Measurements from ENCODE around the gene RTN4. TPM values are rescaled to one million over a fixed set of nuclear protein-coding genes. Genes with fewer than 3 reads are reported as not detected.
"Not testable (repeated sequence)": the region's sequence is repeated elsewhere in the genome, so short reads cannot be mapped to it uniquely, and the experiment has no call there.

The RTN4 gene
- polyA plus RNA-seq, 3 donors from 2014 or later, result 75.8 to 173 (median 152) TPM

- no peaks in the 10 kb centered on the region for H3K4me1 Mint-ChIP-seq
- peaks cover 0 to 1% (median 0%) of the 10 kb centered on the region in 6 donors for H3K9me3 Mint-ChIP-seq
- H3K36me3 Mint-ChIP-seq, result no peaks in the 10 kb centered on the region
- H3K27ac Mint-ChIP-seq, result no peak overlapping the region
- no peak for DNase-seq
- no peaks in the 10 kb centered on the region for H3K27me3 Mint-ChIP-seq (ENCODE audit: low read depth in 3 of 3)
- H3K4me3 Mint-ChIP-seq, result no peak overlapping the region
These were observed 35.1 kb upstream of the RTN4 start for GRCh38 chr2:55085113-55086040.

DNA sequence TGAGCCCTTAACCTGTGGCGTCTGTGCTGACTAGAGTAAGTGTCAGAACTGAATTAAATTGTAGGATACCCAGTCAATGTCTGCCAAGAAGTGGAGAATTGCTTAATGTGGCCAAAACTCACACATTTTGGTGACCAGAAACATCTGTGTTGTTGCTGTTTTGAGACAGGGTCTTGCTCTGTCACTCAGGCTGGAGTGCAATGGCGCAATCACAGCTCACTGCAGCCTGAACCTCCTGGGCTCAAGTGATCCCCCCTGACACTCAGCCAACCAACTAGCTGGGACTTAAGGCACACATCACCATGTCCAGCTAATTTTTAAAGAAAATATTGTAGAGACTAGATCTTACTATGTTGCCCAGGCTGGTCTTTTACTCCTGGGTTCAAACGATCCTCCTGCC is 34.4 kb upstream of the RTN4 start:
- Mint-ChIP-seq H3K4me1 (no peaks in the 10 kb centered on the region), H3K27ac (no peak overlapping the region), H3K4me3 (no peak overlapping the region), H3K9me3 (peaks cover 0 to 2% (median 0%) of the 10 kb centered on the region in 6 donors), H3K27me3 (ENCODE audit: low read depth in 3 of 3) (no peaks in the 10 kb centered on the region), H3K36me3 (no peaks in the 10 kb centered on the region)
- no peak for DNase-seq

DNA sequence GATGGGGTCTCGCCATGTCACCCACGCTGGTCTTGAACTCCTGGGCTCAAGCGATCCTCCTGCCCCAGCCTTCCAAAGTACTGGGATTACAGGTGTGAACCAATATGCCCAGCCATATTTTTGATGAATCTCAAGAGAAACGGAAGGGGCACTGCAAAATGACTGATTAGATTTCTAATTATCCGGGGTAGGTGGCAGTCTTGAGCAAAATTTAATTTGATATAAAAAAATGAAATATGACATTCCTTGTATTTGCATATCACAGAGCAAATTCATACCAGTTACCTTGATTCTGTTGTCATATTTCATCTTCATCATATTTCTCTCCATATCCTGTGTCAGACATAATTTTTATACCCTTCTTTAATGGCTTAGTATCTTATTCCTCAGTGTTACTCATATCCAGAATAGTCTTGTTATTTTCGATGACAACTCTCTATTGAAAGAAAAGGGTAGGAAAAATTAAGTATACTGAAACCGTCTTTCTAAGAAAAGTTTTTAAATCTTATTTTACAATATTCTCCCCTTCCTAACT is 30.0 kb upstream of the RTN4 start:
- Mint-ChIP-seq H3K4me3 (no peak overlapping the region), H3K36me3 (no peaks in the 10 kb centered on the region), H3K27ac (no peak overlapping the region), H3K9me3 (peaks cover 0 to 4% (median 0%) of the 10 kb centered on the region in 6 donors), H3K27me3 (ENCODE audit: low read depth in 3 of 3) (peaks cover 0 to 4% (median 0%) of the 10 kb centered on the region in 3 donors), H3K4me1 (no peaks in the 10 kb centered on the region)
- no peak for DNase-seq

GRCh38 chr2:55078956-55079355 is 28.7 kb upstream of the RTN4 start:
- H3K4me3 Mint-ChIP-seq, result no peak overlapping the region
- no peaks in the 10 kb centered on the region for H3K4me1 Mint-ChIP-seq
- no peak for DNase-seq
- H3K27me3 Mint-ChIP-seq (ENCODE audit: low read depth in 3 of 3), result peaks cover 0 to 4% (median 0%) of the 10 kb centered on the region in 3 donors
- no peaks in the 10 kb centered on the region for H3K36me3 Mint-ChIP-seq
- no peak overlapping the region for H3K27ac Mint-ChIP-seq
- peaks cover 0 to 4% (median 0%) of the 10 kb centered on the region in 6 donors for H3K9me3 Mint-ChIP-seq

GRCh38 chr2:55076721-55077120 is 26.5 kb upstream of the RTN4 start:
- Mint-ChIP-seq H3K27ac (no peak overlapping the region), H3K4me1 (no peaks in the 10 kb centered on the region), H3K9me3 (peaks cover 0 to 4% (median 0%) of the 10 kb centered on the region in 6 donors), H3K27me3 (ENCODE audit: low read depth in 3 of 3) (peaks cover 2 to 4% (median 4%) of the 10 kb centered on the region in 3 donors), H3K4me3 (no peak overlapping the region), H3K36me3 (no peaks in the 10 kb centered on the region)
- DNase-seq, result no peak

GRCh38 chr2:55076019-55076418 is 25.8 kb upstream of the RTN4 start:
- H3K4me3 Mint-ChIP-seq; DNase-seq; H3K27me3 Mint-ChIP-seq (ENCODE audit: low read depth in 3 of 3); H3K4me1 Mint-ChIP-seq; H3K27ac Mint-ChIP-seq; H3K9me3 Mint-ChIP-seq; H3K36me3 Mint-ChIP-seq: not testable (repeated sequence)

DNA sequence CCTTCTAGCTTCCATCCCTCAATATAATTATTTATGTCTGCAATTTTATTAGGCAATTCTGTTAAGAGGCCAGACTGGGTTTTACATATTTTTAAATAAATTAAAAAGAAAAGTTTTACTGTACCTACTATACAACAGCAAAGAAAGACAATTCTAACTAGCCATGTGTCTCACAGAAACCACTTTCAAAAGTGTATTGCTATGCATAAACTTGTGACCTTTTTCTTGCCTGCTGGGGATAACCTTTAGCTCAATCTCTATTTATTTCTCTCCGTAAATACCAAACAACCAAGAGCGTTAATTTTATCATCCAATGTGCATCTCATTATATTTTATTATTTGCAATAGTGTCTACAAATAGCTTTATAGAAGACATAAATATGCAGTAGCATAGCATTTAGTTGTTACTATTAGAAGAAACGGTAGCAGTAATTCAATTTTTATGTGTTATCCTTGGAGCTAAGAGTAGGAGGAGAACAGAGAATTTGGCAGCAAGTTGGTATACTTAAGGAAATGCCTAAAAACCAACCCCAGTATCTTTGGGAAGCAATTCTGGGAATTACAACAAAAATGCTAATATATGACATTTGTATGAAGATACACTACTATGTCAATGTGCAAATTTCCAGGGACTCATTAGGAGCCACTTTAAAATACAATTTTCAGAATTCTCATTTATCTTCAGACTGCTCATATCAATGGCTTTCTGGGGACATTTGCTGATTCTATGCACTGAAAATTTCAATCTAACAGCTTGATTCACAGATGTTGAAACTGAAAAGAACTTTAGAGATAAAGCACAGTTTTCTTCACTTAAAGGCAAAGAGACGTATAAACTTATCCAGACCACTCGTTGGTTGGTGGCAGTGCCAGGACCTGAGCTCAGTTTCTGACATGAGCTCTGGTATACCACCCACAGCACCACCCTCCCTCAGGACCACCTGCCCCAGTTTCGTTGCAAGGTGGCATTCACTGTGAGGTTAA is 23.0 kb upstream of the RTN4 start:
- Mint-ChIP-seq H3K4me3 (no peak overlapping the region), H3K27me3 (ENCODE audit: low read depth in 3 of 3) (peaks cover 0 to 4% (median 2%) of the 10 kb centered on the region in 3 donors)

DNA sequence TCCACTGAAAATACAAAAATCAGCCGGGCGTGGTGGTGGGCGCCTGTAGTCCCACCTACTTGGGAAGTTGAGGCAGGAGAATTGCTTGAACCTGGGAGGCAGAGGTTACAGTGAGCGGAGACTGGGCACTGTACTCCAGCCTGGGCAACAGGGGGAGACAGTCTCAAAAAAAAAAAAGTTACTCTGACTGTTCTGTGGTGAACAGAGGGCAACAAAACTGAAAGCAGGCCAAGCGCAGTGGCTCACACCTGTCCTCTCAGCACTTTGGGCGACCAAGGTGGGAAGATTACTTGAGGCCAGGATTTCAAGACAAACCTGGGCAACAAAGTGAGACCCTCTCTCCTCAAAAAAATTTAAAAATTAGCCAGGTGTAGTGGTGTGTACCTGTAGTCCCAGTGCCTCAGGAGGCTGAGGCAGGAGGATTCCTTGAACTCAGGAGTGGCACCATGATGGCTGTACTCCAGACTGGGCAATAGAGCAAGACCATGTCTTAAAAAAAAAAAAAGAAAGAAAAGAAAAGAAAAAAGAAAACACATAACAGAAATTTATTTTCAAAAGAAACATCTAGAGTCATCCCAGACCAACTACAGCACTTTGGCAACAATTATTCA is 13.6 kb upstream of the RTN4 start:
- H3K4me1 Mint-ChIP-seq, result peaks cover 0 to 3% of the 10 kb centered on the region in 2 donors
- DNase-seq, result no peak

More for the DNA sequence above, 23.0 kb upstream of the RTN4 start:
- Mint-ChIP-seq H3K27ac (no peak overlapping the region), H3K36me3 (no peaks in the 10 kb centered on the region), H3K4me1 (no peaks in the 10 kb centered on the region), H3K9me3 (peaks cover 0 to 3% (median 0%) of the 10 kb centered on the region in 6 donors)
- no peak for DNase-seq

DNA sequence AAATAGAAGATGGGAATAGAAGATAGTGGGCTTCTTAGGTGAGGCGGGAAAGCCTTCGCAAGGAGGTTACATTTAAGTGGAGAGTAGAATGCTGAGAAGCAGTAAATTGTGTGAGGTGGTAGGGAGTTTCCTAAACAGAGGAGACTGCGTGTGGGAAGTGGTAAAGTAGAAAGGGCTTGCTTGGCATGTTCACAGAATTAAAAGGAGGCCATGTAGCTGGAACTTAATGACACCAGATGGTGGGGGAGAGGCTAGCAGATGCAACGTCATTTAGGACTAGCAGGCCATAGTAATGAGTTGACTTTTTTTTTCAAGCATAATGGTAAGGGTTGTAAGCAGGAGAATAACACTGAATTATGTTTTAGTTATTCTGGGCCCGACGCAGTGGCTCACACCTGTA is 13.0 kb upstream of the RTN4 start:
- no peak overlapping the region for H3K4me3 Mint-ChIP-seq
- no peak overlapping the region for H3K27ac Mint-ChIP-seq
- DNase-seq, result no peak
- no peaks in the 10 kb centered on the region for H3K9me3 Mint-ChIP-seq
- H3K4me1 Mint-ChIP-seq, result peaks cover 0 to 3% of the 10 kb centered on the region in 2 donors
- H3K36me3 Mint-ChIP-seq, result no peaks in the 10 kb centered on the region
- peaks cover 0 to 4% (median 0%) of the 10 kb centered on the region in 3 donors for H3K27me3 Mint-ChIP-seq (ENCODE audit: low read depth in 3 of 3)

More for the DNA sequence above, 13.6 kb upstream of the RTN4 start:
- Mint-ChIP-seq H3K36me3 (no peaks in the 10 kb centered on the region), H3K27ac (no peak overlapping the region), H3K4me3 (no peak overlapping the region), H3K9me3 (no peaks in the 10 kb centered on the region), H3K27me3 (ENCODE audit: low read depth in 3 of 3) (peaks cover 0 to 4% (median 0%) of the 10 kb centered on the region in 3 donors)

DNA sequence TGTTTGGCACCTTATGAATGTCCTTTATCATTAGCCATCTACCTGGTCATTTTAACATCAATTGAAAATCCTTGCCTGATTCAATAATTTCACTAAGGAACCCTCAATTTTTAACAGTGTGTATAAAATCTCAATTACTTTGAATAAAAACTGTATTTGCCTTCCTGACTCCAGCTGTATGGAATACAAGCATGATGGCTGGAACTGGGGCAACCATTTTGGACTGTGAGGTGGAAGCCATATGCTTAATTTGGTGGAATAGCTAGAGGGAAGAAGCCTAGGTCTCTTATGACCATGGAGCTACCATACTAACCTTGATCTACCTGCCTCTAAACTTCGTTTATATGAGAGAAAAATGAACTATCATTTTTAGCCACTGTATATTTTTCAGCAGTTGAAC is 12.5 kb upstream of the RTN4 start:
- no peaks in the 10 kb centered on the region for H3K9me3 Mint-ChIP-seq
- H3K36me3 Mint-ChIP-seq, result no peaks in the 10 kb centered on the region
- no peak for DNase-seq
- H3K4me3 Mint-ChIP-seq, result no peak overlapping the region
- H3K27me3 Mint-ChIP-seq (ENCODE audit: low read depth in 3 of 3), result peaks cover 0 to 4% (median 0%) of the 10 kb centered on the region in 3 donors
- peaks cover 0 to 3% of the 10 kb centered on the region in 2 donors for H3K4me1 Mint-ChIP-seq
- no peak overlapping the region for H3K27ac Mint-ChIP-seq

- Mint-ChIP-seq H3K4me1 (peaks cover 0 to 3% of the 10 kb centered on the region in 2 donors), H3K9me3 (no peaks in the 10 kb centered on the region), H3K27ac (no peak overlapping the region), H3K36me3 (no peaks in the 10 kb centered on the region), H3K27me3 (ENCODE audit: low read depth in 3 of 3) (peaks cover 0 to 4% (median 0%) of the 10 kb centered on the region in 3 donors), H3K4me3 (no peak overlapping the region)
- no peak for DNase-seq
These were observed 11.5 kb upstream of the RTN4 start for GRCh38 chr2:55061523-55062344.

GRCh38 chr2:55059793-55060192 is 9.5 kb upstream of the RTN4 start:
- no peak overlapping the region for H3K27ac Mint-ChIP-seq
- H3K27me3 Mint-ChIP-seq (ENCODE audit: low read depth in 3 of 3), result peaks cover 0 to 4% (median 0%) of the 10 kb centered on the region in 3 donors
- H3K4me3 Mint-ChIP-seq, result no peak overlapping the region
- H3K4me1 Mint-ChIP-seq, result peaks cover under 1 to 4% of the 10 kb centered on the region in 2 donors
- no peaks in the 10 kb centered on the region for H3K9me3 Mint-ChIP-seq
- no peaks in the 10 kb centered on the region for H3K36me3 Mint-ChIP-seq
- DNase-seq, result no peak

All from immature natural killer cell (primary cell).